Left lung (tissue), 10 donors: Measurements from ENCODE around the gene PLA2G4B. TPM values are rescaled to one million over a fixed set of nuclear protein-coding genes. Genes with fewer than 3 reads are reported as not detected.

ENCODE experiments used
- ATAC-seq: fragments of 200-7000 bp; cut with Tn5 transposase; one replicate; pipeline ENCODE4 v1.9.1; 2020; ENCODE audit warnings: moderate library complexity
- DNase-seq, 4 donors: peaks; one replicate each; pipeline ENCODE4 v3.0.0-alpha.2; 2013 to 2020
- H3K27ac ChIP-seq, 2 donors: fragments of 200-600 bp; sonication (generic) in 1 of 2; one replicate each; pipeline versions ENCODE4 v1.5.0 to v1.8.0; 2020 to 2021
- H3K27me3 ChIP-seq, 2 donors: fragments of 200-600 bp; sonication (generic) in 1 of 2; one replicate each; pipeline versions ENCODE4 v1.5.0 to v1.8.0; 2020 to 2021
- H3K36me3 ChIP-seq, 2 donors: fragments of 200-600 bp; sonication (generic) in 1 of 2; one replicate each; pipeline versions ENCODE4 v1.5.0 to v1.8.0; 2020 to 2021
- H3K4me1 ChIP-seq, 2 donors: fragments of 200-600 bp; one replicate each; pipeline ENCODE4 v1.8.0; 2021
- H3K4me3 ChIP-seq, 2 donors: fragments of 200-600 bp; sonication (generic) in 1 of 2; one replicate each; pipeline versions ENCODE4 v1.5.0 to v1.8.0; 2020 to 2021; ENCODE audit warnings: mild to moderate bottlenecking in 1 of 2
- H3K9me3 ChIP-seq, 2 donors: fragments of 200-600 bp; sonication (generic) in 1 of 2; one replicate each; pipeline versions ENCODE4 v1.5.0 to v1.8.0; 2020 to 2021
- CTCF ChIP-seq, 2 donors: fragments of 200-600 bp; sonication (generic) in 1 of 2; IDR thresholded peaks; one replicate each; pipeline versions ENCODE4 v1.5.0 to v1.8.0; 2021; ENCODE audit warnings: antibody characterized with exemption in 2 of 2
- intact Hi-C, 2 donors: fragments of 100-400 bp; cut with DNase I; formaldehyde crosslinking; loops; one replicate each; pipeline versions ENCODE4 v1.11.2 to v1.14.2; 2022
- polyA plus RNA-seq, 6 donors: library from polyadenylated mRNA; unstranded; fragments of 120-200 nt; gene quantifications; one replicate each; pipeline ENCODE4 v1.2.1, GENCODE V29; 2013; ENCODE audit not compliant: insufficient read length in 6 of 6
- total RNA-seq, 2 donors: library from RNA; stranded (reverse); fragmentation: NEBNext Ultra II Directional; extraction: Animal tissue kit (Norgen Biotek cat#: 25700); gene quantifications; one replicate each; pipeline ENCODE4 v1.2.1, GENCODE V29; 2021
- donor health status: DM: no; HTN: yes; CAD: no.
- donor health status: DM: no; HTN: no; CAD: no.

PLA2G4B gene
- total and polyA plus RNA-seq, 8 donors: 9.2 to 23.1 (median 11.3) TPM

DNA sequence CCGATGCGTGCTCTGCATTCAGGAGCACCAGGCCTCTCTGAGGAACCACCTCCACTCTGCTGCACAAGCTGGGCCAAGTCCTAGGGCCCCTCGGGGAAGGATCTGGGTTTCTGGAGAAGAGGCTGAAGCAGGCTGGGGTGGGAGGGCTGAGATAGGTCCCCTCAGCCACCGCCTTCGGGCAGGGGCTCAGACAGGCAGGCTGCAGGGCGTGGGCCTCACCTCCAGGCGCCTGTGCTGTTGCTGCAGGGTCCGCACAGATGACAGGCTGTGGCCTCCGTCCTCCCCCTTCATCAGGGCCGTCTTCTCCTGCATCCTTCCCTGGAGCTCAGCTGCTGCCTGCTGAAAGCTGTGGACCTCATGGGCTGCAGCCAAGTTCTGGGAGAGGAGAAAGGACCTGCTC, 15.2 kb downstream of the PLA2G4B start:
- ATAC-seq (no peak), DNase-seq (no peak)
- Histone ChIP-seq H3K4me1 (peaks cover 0 to 3% of the 10 kb centered on the region in 2 donors), H3K27me3 (no peaks in the 10 kb centered on the region), H3K27ac (no peak overlapping the region), H3K36me3 (peaks cover 0 to 20% of the 10 kb centered on the region in 2 donors), H3K4me3 (no peak overlapping the region), H3K9me3 (no peaks in the 10 kb centered on the region)
- TF ChIP-seq CTCF (IDR thresholded peaks at IDR 0.05): no peak
- intact Hi-C loops: no loop called here

DNA sequence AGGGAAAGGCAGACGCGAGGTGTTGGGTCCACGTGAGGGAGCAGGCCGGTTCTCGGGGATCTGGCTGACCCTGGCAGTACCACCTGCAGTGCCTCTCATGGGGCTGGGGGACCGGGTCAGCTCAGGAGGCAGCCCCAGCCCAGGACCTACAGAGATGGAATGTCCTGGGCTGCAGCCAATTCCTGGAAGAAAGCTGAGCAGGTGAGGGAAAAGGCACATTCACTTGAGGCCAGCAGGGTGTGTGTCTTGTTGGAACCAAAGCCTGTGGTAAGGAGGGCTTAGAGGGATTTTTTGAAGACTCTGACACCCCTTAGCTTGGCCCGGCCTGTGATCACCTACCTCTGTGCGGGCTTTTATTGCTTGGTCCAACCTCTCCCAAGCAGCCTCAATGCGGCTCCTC, 15.8 kb downstream of the PLA2G4B start:
- intact Hi-C loops: no loop called here
- peaks cover 0 to 3% of the 10 kb centered on the region in 2 donors for H3K4me1 ChIP-seq
- no peaks in the 10 kb centered on the region for H3K27me3 ChIP-seq
- no peaks in the 10 kb centered on the region for H3K9me3 ChIP-seq
- no peak overlapping the region for H3K27ac ChIP-seq
- H3K4me3 ChIP-seq: no peak overlapping the region
- DNase-seq (no peak), ATAC-seq (no peak)
- no peak for TF ChIP-seq CTCF (IDR thresholded peaks at IDR 0.05)
- H3K36me3 ChIP-seq: peaks cover 0 to 14% of the 10 kb centered on the region in 2 donors

DNA sequence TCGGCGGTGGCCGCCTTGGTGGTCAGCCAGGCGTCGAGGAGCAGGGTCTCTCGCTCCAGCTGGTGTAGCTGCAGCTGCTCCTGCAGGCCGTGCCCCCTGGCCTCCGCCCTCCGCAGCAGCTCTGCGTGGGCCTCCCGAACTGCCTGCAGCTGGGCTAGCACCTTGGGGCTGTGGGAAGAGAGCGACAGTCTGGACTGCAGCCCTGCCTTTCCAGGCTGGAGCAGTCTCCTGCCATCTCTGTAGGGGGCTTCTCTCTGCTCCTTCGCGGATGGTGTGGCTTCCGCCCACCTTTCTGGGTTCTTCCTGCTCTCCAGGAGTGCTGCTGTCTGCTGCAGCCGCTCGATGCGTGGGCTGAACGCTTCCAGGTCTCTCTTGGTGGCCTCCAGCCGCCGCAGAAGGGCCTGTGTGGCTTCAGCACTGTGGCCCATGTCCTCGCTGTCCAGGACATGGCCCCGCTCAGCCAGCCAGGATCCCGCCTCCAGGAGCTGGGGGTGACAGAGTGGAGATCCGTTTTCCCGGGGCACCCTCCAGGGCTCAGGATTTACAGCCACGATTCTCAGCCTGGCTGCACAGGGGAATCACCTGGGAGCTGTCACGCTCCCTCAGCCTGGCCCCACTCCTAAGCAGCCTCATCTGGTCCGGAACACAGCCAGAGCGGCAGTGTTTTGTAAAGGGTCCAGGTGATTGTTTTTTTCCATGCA, 16.8 kb downstream of the PLA2G4B start:
- TF ChIP-seq CTCF (IDR thresholded peaks at IDR 0.05): no peak
- no peak for DNase-seq
- Histone ChIP-seq H3K4me3 (no peak overlapping the region), H3K9me3 (no peaks in the 10 kb centered on the region), H3K27me3 (no peaks in the 10 kb centered on the region), H3K27ac (no peak overlapping the region), H3K4me1 (peaks cover 0 to 3% of the 10 kb centered on the region in 2 donors), H3K36me3 (peaks cover 0 to 7% of the 10 kb centered on the region in 2 donors)
- ATAC-seq: no peak
- intact Hi-C loops: no loop called here

GRCh38 chr15:41856262-41856661, 17.6 kb downstream of the PLA2G4B start:
- intact Hi-C loops: no loop called here
- peaks cover 0 to 3% of the 10 kb centered on the region in 2 donors for H3K4me1 ChIP-seq
- no peak for ATAC-seq
- no peak for TF ChIP-seq CTCF (IDR thresholded peaks at IDR 0.05)
- H3K36me3 ChIP-seq: peaks cover 0 to 7% of the 10 kb centered on the region in 2 donors
- DNase-seq: no peak
- H3K27me3 ChIP-seq: no peaks in the 10 kb centered on the region
- H3K4me3 ChIP-seq: no peak overlapping the region
- H3K9me3 ChIP-seq: no peaks in the 10 kb centered on the region
- no peak overlapping the region for H3K27ac ChIP-seq

GRCh38 chr15:41856716-41857115, 18.1 kb downstream of the PLA2G4B start:
- no peak overlapping the region for H3K27ac ChIP-seq
- H3K4me1 ChIP-seq: no peaks in the 10 kb centered on the region
- DNase-seq (no peak), ATAC-seq (no peak)
- no peak for TF ChIP-seq CTCF (IDR thresholded peaks at IDR 0.05)
- H3K4me3 ChIP-seq: no peak overlapping the region
- intact Hi-C loops: no loop called here
- no peaks in the 10 kb centered on the region for H3K9me3 ChIP-seq
- H3K27me3 ChIP-seq: no peaks in the 10 kb centered on the region
- H3K36me3 ChIP-seq: peaks cover 0 to 7% of the 10 kb centered on the region in 2 donors
